SU-DHL-6 (cell line): ENCODE data around the gene C4BPB.

Experiments used
- EZH2phosphoT487 ChIP-seq: fragments of 200-600 bp; sonication (generic), shearing (Covaris generic); conservative IDR thresholded peaks from 2 replicates; pipeline ENCODE4 v1.6.1; 2018; ENCODE audit warnings: mild to moderate bottlenecking, antibody characterized with exemption, low read length, moderate library complexity, mixed read lengths
- TF ChIP-seq, protein P1 (sequence below): fragments of 200-600 bp; sonication (generic); IDR thresholded peaks from one replicate; pipeline ENCODE4 v1.5.1; 2017; ENCODE audit warnings: antibody characterized with exemption, mild to moderate bottlenecking, low read length, moderate library complexity; ENCODE audit not compliant: insufficient read depth, poor library complexity, severe bottlenecking

- TF ChIP-seq, protein P1, sequence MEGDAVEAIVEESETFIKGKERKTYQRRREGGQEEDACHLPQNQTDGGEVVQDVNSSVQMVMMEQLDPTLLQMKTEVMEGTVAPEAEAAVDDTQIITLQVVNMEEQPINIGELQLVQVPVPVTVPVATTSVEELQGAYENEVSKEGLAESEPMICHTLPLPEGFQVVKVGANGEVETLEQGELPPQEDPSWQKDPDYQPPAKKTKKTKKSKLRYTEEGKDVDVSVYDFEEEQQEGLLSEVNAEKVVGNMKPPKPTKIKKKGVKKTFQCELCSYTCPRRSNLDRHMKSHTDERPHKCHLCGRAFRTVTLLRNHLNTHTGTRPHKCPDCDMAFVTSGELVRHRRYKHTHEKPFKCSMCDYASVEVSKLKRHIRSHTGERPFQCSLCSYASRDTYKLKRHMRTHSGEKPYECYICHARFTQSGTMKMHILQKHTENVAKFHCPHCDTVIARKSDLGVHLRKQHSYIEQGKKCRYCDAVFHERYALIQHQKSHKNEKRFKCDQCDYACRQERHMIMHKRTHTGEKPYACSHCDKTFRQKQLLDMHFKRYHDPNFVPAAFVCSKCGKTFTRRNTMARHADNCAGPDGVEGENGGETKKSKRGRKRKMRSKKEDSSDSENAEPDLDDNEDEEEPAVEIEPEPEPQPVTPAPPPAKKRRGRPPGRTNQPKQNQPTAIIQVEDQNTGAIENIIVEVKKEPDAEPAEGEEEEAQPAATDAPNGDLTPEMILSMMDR = no peak
- no peak for TF ChIP-seq EZH2phosphoT487
Measured at GRCh38 chr1:207115269-207115668, 26.6 kb downstream of the C4BPB start.
